NCI-H82 treated with DMSO at 0.1 percent for 48 hours (cell line): Measurements from ENCODE around the gene UGT1A5.

Experiments
- DNase-seq: peaks from one replicate; lab custom pipeline; 2025; ENCODE audit not compliant: unreplicated experiment; lab: John Stamatoyannopoulos, UW

UGT1A5 gene

GRCh38 chr2:233822101-233822771 is 109.5 kb downstream of the UGT1A5 start:
- no peak for DNase-seq
